HG03280 (cell line): ENCODE data around the gene DPYSL4.

Source experiments
- ATAC-seq: cut with Tn5 transposase; IDR thresholded peaks from one replicate; pipeline ENCODE4 v1.9.1; 2021; ENCODE audit warnings: mild to moderate bottlenecking, moderate library complexity; ENCODE audit not compliant: unreplicated experiment

The DPYSL4 gene

GRCh38 chr10:132176623-132177500 is 9.9 kb upstream of the DPYSL4 start:
- ATAC-seq: no peak

- no peak for ATAC-seq
Observed at GRCh38 chr10:132178046-132178445, 8.7 kb upstream of the DPYSL4 start.

GRCh38 chr10:132178672-132179545 is 7.8 kb upstream of the DPYSL4 start:
- no peak for ATAC-seq

- ATAC-seq: no peak
Observed at GRCh38 chr10:132179551-132180392, 7.0 kb upstream of the DPYSL4 start.

- ATAC-seq: no peak
Observed at GRCh38 chr10:132180736-132181135, 6.0 kb upstream of the DPYSL4 start.

- ATAC-seq: no peak
Observed at GRCh38 chr10:132181691-132182425, 4.9 kb upstream of the DPYSL4 start.

GRCh38 chr10:132182591-132182990 is 4.2 kb upstream of the DPYSL4 start:
- no peak for ATAC-seq

GRCh38 chr10:132183046-132183445 is 3.7 kb upstream of the DPYSL4 start:
- no peak for ATAC-seq

GRCh38 chr10:132184816-132185593 is 1.7 kb upstream of the DPYSL4 start:
- no peak for ATAC-seq

- ATAC-seq: no peak
Observed at GRCh38 chr10:132185601-132186487, 904 bp upstream of the DPYSL4 start.

GRCh38 chr10:132187430-132188138 is 836 bp downstream of the DPYSL4 start:
- ATAC-seq: no peak

- no peak for ATAC-seq
Observed at GRCh38 chr10:132188331-132188730, 1.6 kb downstream of the DPYSL4 start.

- ATAC-seq: no peak
Observed at GRCh38 chr10:132189016-132189415, 2.3 kb downstream of the DPYSL4 start.

GRCh38 chr10:132189810-132190422 is 3.2 kb downstream of the DPYSL4 start:
- no peak for ATAC-seq

- ATAC-seq: no peak
Observed at GRCh38 chr10:132192076-132192975, 5.6 kb downstream of the DPYSL4 start.

GRCh38 chr10:132192991-132193665 is 6.4 kb downstream of the DPYSL4 start:
- no peak for ATAC-seq
